ENCODE measurements around the gene HIC1.
"Not testable (repeated sequence)": the region's sequence is repeated elsewhere in the genome, so short reads cannot be mapped to it uniquely, and the experiment has no call there.

GRCh38 chr17:2013220-2013993, 41.5 kb upstream of the HIC1 start:
- TF ChIP-seq POLR2A, CTCF (IDR thresholded peaks at IDR 0.05): not testable (repeated sequence)
